ENCODE results near the gene HIGD1A.
A peak's percentile ranks its signal among the peaks of the same experiment; 100 is the strongest.

Gene HIGD1A

GRCh38 chr3:42752441-42752840 lies 51.8 kb downstream of the HIGD1A start:
- no peak overlapping the region for H3K27ac ChIP-seq
- TF ChIP-seq CTCF (conservative IDR thresholded peaks at IDR 0.05) (no peak), ZFX (IDR thresholded peaks at IDR 0.05) (no peak)

GRCh38 chr3:42751609-42752008 lies 52.7 kb downstream of the HIGD1A start:
- no peak overlapping the region for H3K27ac ChIP-seq
- no peak for TF ChIP-seq ZFX (IDR thresholded peaks at IDR 0.05)
- TF ChIP-seq CTCF (conservative IDR thresholded peaks at IDR 0.05), result no peak

GRCh38 chr3:42750834-42751233 lies 53.5 kb downstream of the HIGD1A start:
- no peak for TF ChIP-seq ZFX (IDR thresholded peaks at IDR 0.05)
- no peak for TF ChIP-seq CTCF (conservative IDR thresholded peaks at IDR 0.05)
- no peak overlapping the region for H3K27ac ChIP-seq

- no peak overlapping the region for H3K27ac ChIP-seq
- TF ChIP-seq CTCF (conservative IDR thresholded peaks at IDR 0.05) (no peak), ZFX (IDR thresholded peaks at IDR 0.05) (no peak)
These were observed 54.5 kb downstream of the HIGD1A start for GRCh38 chr3:42749753-42750231.

GRCh38 chr3:42749025-42749752 lies 55.1 kb downstream of the HIGD1A start:
- TF ChIP-seq ZFX (IDR thresholded peaks at IDR 0.05) (no peak), CTCF (conservative IDR thresholded peaks at IDR 0.05) (no peak)
- no peak overlapping the region for H3K27ac ChIP-seq

- no peak overlapping the region for H3K27ac ChIP-seq
- TF ChIP-seq ZFX (IDR thresholded peaks at IDR 0.05) (no peak), CTCF (conservative IDR thresholded peaks at IDR 0.05) (no peak)
These were observed 56.7 kb downstream of the HIGD1A start for GRCh38 chr3:42747581-42747980.

- peak overlapping the region; percentile 51 for H3K27ac ChIP-seq
- no peak for TF ChIP-seq CTCF (conservative IDR thresholded peaks at IDR 0.05)
These were observed 57.5 kb downstream of the HIGD1A start for GRCh38 chr3:42746455-42747450.

All from C4-2B (cell line).